ENCODE data around the gene TDRD9.

Gene TDRD9

GRCh38 chr14:104096751-104097700 is 168.8 kb downstream of the TDRD9 start:
- DNase-seq (ENCODE audit: extremely low spot score, insufficient read length, low read depth) = no peak
- no peak for FAIRE-seq

- FAIRE-seq (no peak), DNase-seq (ENCODE audit: extremely low spot score, insufficient read length, low read depth) (no peak)
These were observed 170.2 kb downstream of the TDRD9 start for GRCh38 chr14:104098272-104099095.

GRCh38 chr14:104099096-104100041 is 171.1 kb downstream of the TDRD9 start:
- DNase-seq (ENCODE audit: extremely low spot score, insufficient read length, low read depth) = no peak
- no peak for FAIRE-seq

- no peak for DNase-seq (ENCODE audit: extremely low spot score, insufficient read length, low read depth)
- no peak for FAIRE-seq
These were observed 172.2 kb downstream of the TDRD9 start for GRCh38 chr14:104100171-104101085.

GRCh38 chr14:104101086-104101621 is 172.9 kb downstream of the TDRD9 start:
- no peak for FAIRE-seq
- no peak for DNase-seq (ENCODE audit: extremely low spot score, insufficient read length, low read depth)

- FAIRE-seq (no peak), DNase-seq (ENCODE audit: extremely low spot score, insufficient read length, low read depth) (no peak)
These were observed 173.5 kb downstream of the TDRD9 start for GRCh38 chr14:104101651-104102281.

Data from GM18507 (cell line).